Measurements from ENCODE around the gene USP4.

USP4 gene

DNA sequence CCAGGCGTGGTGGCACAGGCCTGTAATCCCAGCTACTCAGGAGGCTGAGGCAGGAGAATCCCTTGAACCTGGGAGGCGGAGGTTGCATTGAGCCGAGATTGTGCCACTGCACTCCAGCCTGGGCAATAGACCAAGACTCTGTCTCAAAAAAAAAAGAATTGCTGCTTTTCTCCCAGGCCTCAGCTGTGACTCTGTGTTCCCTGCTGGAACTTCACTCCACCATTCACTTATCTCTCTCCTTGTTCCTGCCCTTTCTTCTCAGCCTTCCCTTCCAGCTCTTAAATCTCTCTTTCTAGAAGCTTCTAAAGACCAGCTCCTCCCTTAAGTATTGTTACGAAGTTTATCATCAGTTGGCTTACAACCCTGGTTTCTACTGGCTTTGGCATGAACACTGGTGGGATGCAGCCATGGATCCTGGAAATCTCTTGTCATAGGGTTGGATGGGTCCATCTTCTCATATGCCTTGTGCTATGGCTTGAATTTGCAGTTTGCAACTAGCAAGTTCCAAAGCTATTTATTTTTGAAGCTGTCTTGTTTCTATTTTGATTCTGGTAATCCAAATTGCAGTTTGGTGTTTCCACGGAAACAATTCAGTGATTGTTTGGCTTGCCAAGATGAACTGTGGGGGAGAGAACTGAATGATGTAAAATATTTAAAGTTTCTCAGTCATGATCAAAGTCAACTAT, 73.3 kb downstream of the USP4 start:
- Histone ChIP-seq H3K4me3 (ENCODE audit: low read length) (no peak overlapping the region), H3F3A (ENCODE audit: insufficient read depth, low read length) (no peaks in the 10 kb centered on the region), H3K79me2 (ENCODE audit: low read length) (no peaks in the 10 kb centered on the region), H3K27ac (ENCODE audit: low read length) (no peak overlapping the region), H2AFZ (ENCODE audit: low read length) (no peak overlapping the region), H3K4me1 (ENCODE audit: low read length) (no peaks in the 10 kb centered on the region), H3K9me2 (replicated peaks; ENCODE audit: insufficient read depth, low read length) (no peaks in the 10 kb centered on the region), H3K9ac (ENCODE audit: low read length) (no peak overlapping the region), H3K4me2 (ENCODE audit: low read depth, low read length) (no peak overlapping the region), H3K27me3 (replicated peaks; ENCODE audit: insufficient read depth, low read length) (no peaks in the 10 kb centered on the region), H4K20me1 (ENCODE audit: insufficient read depth, low read length) (no peaks in the 10 kb centered on the region), H3K9me3 (replicated peaks; ENCODE audit: insufficient read depth, low read length) (no peaks in the 10 kb centered on the region), H3K36me3 (replicated peaks; ENCODE audit: insufficient read depth, low read length) (no peaks in the 10 kb centered on the region)
- TF ChIP-seq EZH2phosphoT487 (IDR thresholded peaks at IDR 0.05; ENCODE audit: low read length) (no peak), EZH2 (optimal IDR thresholded peaks at IDR 0.05; ENCODE audit: low read depth, low read length) (no peak)
- TF ChIP-seq, protein P1, sequence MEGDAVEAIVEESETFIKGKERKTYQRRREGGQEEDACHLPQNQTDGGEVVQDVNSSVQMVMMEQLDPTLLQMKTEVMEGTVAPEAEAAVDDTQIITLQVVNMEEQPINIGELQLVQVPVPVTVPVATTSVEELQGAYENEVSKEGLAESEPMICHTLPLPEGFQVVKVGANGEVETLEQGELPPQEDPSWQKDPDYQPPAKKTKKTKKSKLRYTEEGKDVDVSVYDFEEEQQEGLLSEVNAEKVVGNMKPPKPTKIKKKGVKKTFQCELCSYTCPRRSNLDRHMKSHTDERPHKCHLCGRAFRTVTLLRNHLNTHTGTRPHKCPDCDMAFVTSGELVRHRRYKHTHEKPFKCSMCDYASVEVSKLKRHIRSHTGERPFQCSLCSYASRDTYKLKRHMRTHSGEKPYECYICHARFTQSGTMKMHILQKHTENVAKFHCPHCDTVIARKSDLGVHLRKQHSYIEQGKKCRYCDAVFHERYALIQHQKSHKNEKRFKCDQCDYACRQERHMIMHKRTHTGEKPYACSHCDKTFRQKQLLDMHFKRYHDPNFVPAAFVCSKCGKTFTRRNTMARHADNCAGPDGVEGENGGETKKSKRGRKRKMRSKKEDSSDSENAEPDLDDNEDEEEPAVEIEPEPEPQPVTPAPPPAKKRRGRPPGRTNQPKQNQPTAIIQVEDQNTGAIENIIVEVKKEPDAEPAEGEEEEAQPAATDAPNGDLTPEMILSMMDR (IDR thresholded peaks at IDR 0.05; ENCODE audit: low read length), result no peak
- no peak for DNase-seq

DNA sequence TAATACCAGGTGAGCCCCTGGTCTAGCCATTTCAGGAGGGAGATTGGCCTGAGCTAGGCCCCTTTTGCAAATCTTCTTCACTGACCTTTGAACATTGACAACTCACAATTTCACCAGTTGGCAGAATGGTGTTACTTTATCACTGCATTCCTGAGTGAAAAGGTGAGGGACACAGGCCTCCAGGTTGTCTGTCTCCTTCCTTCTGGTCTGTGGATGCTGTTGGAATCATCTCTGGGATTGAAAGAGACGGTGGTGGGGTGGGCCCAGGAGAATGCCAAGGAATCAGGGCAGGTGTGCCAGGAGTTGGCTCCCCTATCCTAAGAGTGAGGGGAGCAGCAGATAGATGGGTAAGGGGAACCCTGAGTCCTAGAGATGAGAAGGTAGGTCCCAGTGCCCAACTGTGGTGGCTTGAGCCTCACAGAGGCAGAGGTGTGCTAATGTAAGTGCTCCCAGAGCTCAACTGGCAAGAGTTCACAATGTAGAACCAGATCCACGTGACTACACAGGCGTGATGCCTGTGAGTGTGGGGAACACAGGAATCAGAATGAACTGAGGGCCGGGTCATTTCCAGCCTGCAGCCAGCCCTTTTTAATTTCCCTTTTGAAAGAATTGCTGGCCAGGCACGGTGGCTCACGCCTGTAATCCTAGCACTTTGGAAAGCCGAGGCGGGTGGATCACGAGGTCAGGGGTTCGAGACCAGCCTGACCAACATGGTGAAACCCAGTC, 74.0 kb downstream of the USP4 start:
- Histone ChIP-seq H4K20me1 (ENCODE audit: insufficient read depth, low read length) (no peaks in the 10 kb centered on the region), H3K36me3 (replicated peaks; ENCODE audit: insufficient read depth, low read length) (no peaks in the 10 kb centered on the region), H3K9ac (ENCODE audit: low read length) (no peak overlapping the region), H2AFZ (ENCODE audit: low read length) (no peak overlapping the region), H3K4me2 (ENCODE audit: low read depth, low read length) (no peak overlapping the region), H3K79me2 (ENCODE audit: low read length) (no peaks in the 10 kb centered on the region), H3K9me2 (replicated peaks; ENCODE audit: insufficient read depth, low read length) (no peaks in the 10 kb centered on the region), H3K27ac (ENCODE audit: low read length) (no peak overlapping the region), H3K4me3 (ENCODE audit: low read length) (no peak overlapping the region), H3F3A (ENCODE audit: insufficient read depth, low read length) (no peaks in the 10 kb centered on the region; the same call in 1 of the 2 replicates), H3K27me3 (replicated peaks; ENCODE audit: insufficient read depth, low read length) (no peaks in the 10 kb centered on the region), H3K9me3 (replicated peaks; ENCODE audit: insufficient read depth, low read length) (no peaks in the 10 kb centered on the region), H3K4me1 (ENCODE audit: low read length) (no peaks in the 10 kb centered on the region)
- no peak for DNase-seq
- no peak for TF ChIP-seq EZH2phosphoT487 (IDR thresholded peaks at IDR 0.05; ENCODE audit: low read length)
- no peak for TF ChIP-seq EZH2 (optimal IDR thresholded peaks at IDR 0.05; ENCODE audit: low read depth, low read length)
- TF ChIP-seq, protein P1 (IDR thresholded peaks at IDR 0.05; ENCODE audit: low read length), result no peak

GRCh38 chr3:49263159-49263889, 76.5 kb downstream of the USP4 start:
- Histone ChIP-seq H3K9me2 (replicated peaks; ENCODE audit: insufficient read depth, low read length) (no peaks in the 10 kb centered on the region), H2AFZ (ENCODE audit: low read length) (no peak overlapping the region), H3K9me3 (replicated peaks; ENCODE audit: insufficient read depth, low read length) (no peaks in the 10 kb centered on the region), H3F3A (ENCODE audit: insufficient read depth, low read length) (no peaks in the 10 kb centered on the region; the same call in 1 of the 2 replicates), H3K27ac (ENCODE audit: low read length) (no peak overlapping the region), H3K4me2 (ENCODE audit: low read depth, low read length) (no peak overlapping the region), H3K27me3 (replicated peaks; ENCODE audit: insufficient read depth, low read length) (no peaks in the 10 kb centered on the region), H3K9ac (ENCODE audit: low read length) (no peak overlapping the region), H4K20me1 (ENCODE audit: insufficient read depth, low read length) (no peaks in the 10 kb centered on the region), H3K79me2 (ENCODE audit: low read length) (no peaks in the 10 kb centered on the region), H3K36me3 (replicated peaks; ENCODE audit: insufficient read depth, low read length) (no peaks in the 10 kb centered on the region), H3K4me1 (ENCODE audit: low read length) (no peaks in the 10 kb centered on the region), H3K4me3 (ENCODE audit: low read length) (no peak overlapping the region)
- DNase-seq, result no peak
- TF ChIP-seq, protein P1 (IDR thresholded peaks at IDR 0.05; ENCODE audit: low read length), result no peak
- TF ChIP-seq EZH2phosphoT487 (IDR thresholded peaks at IDR 0.05; ENCODE audit: low read length), result no peak
- no peak for TF ChIP-seq EZH2 (optimal IDR thresholded peaks at IDR 0.05; ENCODE audit: low read depth, low read length)
